ENCODE measurements around the gene ERBB3. TPM values are rescaled to one million over a fixed set of nuclear protein-coding genes. Genes with fewer than 3 reads are reported as not detected.

ERBB3 gene
- total and polyA plus RNA-seq, 2 of the 8 experiments (the other 6 are each of a cell fraction or from before 2014, with no cell fraction given) = 33.9 to 52.4 TPM

DNA sequence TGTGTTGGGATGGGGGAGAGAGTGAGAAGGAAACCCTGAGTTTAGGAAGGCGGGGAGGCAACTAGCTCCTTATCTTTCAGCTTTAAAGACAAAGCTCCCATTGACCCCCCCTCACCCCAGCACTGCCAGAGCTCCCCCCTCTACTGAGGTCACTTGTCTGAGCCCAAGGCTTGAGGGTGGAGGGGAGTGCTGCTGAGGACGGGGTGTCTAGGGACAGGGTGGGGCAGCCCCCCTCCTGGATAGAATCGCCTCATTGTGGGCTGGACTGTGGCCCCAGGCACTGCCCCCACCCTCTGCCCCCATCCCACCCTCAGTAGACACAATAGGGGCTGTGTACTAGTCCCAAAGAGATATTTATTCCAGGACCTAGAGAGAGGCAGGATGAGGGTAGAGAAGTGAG, 3.0 kb downstream of the ERBB3 start:
- H3K23me2 ChIP-seq (ENCODE audit: low read depth, low read length) = peaks cover 7% of the 10 kb centered on the region; the same call in 1 of the 2 replicates
- H2BK15ac ChIP-seq (ENCODE audit: low read length) = no peak overlapping the region
- H4K20me1 ChIP-seq (replicated peaks in 1 of 2; ENCODE audit: control insufficient read depth in 1 of 2, insufficient read depth in 2 of 2, low read length in 2 of 2) = peaks cover 2 to 10% of the 10 kb centered on the region in 2 experiments
- no peak overlapping the region for H4K91ac ChIP-seq (replicated peaks; ENCODE audit: insufficient read length, low read length)
- H2BK5ac ChIP-seq (ENCODE audit: low read depth, low read length) = no peak overlapping the region
- no peak overlapping the region for H4K8ac ChIP-seq (ENCODE audit: extremely low read depth, insufficient read depth, low read length)
- no peak overlapping the region for H3K4ac ChIP-seq (replicated peaks; ENCODE audit: insufficient read length, low read depth, low read length)
- no peak overlapping the region for H3K18ac ChIP-seq (ENCODE audit: extremely low read depth, low read length)
- peaks cover 7% of the 10 kb centered on the region; the same call in 1 of the 2 replicates for H3K79me1 ChIP-seq (ENCODE audit: low read depth, low read length)
- H2AFZ ChIP-seq (ENCODE audit: low read length) = no peak overlapping the region
- CTCF ChIA-PET (ENCODE audit: partially characterized antibody) = interaction anchor here (1.0 to 5.1 kb wide), 6 partner anchors 13 to 346 kb away, joined by 3 to 38 read pairs (median 6); partner anchors contain the start of gene PA2G4
- H2BK120ac ChIP-seq (replicated peaks; ENCODE audit: low read depth, low read length) = no peak overlapping the region
- H3K9ac ChIP-seq (replicated peaks in 1 of 4; ENCODE audit: extremely low read depth in 1 of 4, low read depth in 3 of 4, low read length in 3 of 4) = no peak overlapping the region
- no peak overlapping the region for H2AK5ac ChIP-seq (ENCODE audit: low read depth, low read length)
- DNase-seq (ENCODE audit: low read depth in 1 of 2, low spot score in 2 of 2) (no peak), FAIRE-seq (no peak)
- 84% methylated on average over 3 of the region's 3 CpGs; no CpG with 5 or more reads in 1 of the 2 experiments for WGBS, 2 experiments (ENCODE audit: extremely low coverage in 1 of 2, insufficient coverage in 1 of 2, insufficient read length in 1 of 2, insufficient replicate concordance in 2 of 2, low coverage in 1 of 2, low lambda C conversion rate in 2 of 2, missing lambda C conversion rate in 1 of 2)
- H2BK12ac ChIP-seq (ENCODE audit: low read depth, low read length) = no peak overlapping the region
- no peak overlapping the region; a peak in 1 of 4 replicates for H3K4me2 ChIP-seq (ENCODE audit: insufficient read depth in 1 of 2, low read depth in 2 of 2, low read length in 2 of 2)
- peaks cover 0 to 27% of the 10 kb centered on the region in 2 experiments; a peak in 2 of 4 replicates for H3K79me2 ChIP-seq (ENCODE audit: control insufficient read depth in 1 of 2, insufficient read depth in 2 of 2, low read length in 2 of 2)
- no peak overlapping the region for H3K14ac ChIP-seq (ENCODE audit: insufficient read length)
- no peak overlapping the region for H3K4me3 ChIP-seq (ENCODE audit: extremely low read depth in 1 of 4, insufficient read depth in 2 of 4, low read depth in 3 of 4, low read length in 4 of 4)
- H3K27me3 ChIP-seq (replicated peaks in 1 of 4; ENCODE audit: control insufficient read depth in 3 of 4, extremely low read depth in 1 of 4, insufficient read depth in 3 of 4, low read length in 3 of 4) = no peaks in the 10 kb centered on the region
- no peak overlapping the region for H3K23ac ChIP-seq (ENCODE audit: insufficient read length)
- H3K56ac ChIP-seq (replicated peaks; ENCODE audit: insufficient read length, low read depth, low read length) = no peak overlapping the region
- POLR2A ChIA-PET (ENCODE audit: partially characterized antibody) = interaction anchor here (1.0 to 8.9 kb wide), 8 partner anchors 9 to 381 kb away, joined by 3 to 112 read pairs (median 4); partner anchors contain the start of gene PA2G4
- peaks cover 16 to 27% (median 22%) of the 10 kb centered on the region in 4 experiments for H3K36me3 ChIP-seq (ENCODE audit: control insufficient read depth in 2 of 4, insufficient read depth in 4 of 4, low read length in 3 of 4)
- H3K9me3 ChIP-seq (ENCODE audit: insufficient read depth in 2 of 2, low read depth in 1 of 2, low read length in 1 of 2) = no peaks in the 10 kb centered on the region
- no peak overlapping the region for H2BK20ac ChIP-seq (ENCODE audit: low read length)
- H4K5ac ChIP-seq (ENCODE audit: insufficient read length, low read depth, low read length) = no peak overlapping the region
- H3K4me1 ChIP-seq (replicated peaks in 1 of 4; ENCODE audit: control insufficient read depth in 3 of 4, insufficient read depth in 4 of 4, low read length in 3 of 4) = peaks cover 3 to 17% (median 11%) of the 10 kb centered on the region in 4 experiments
- no peak overlapping the region for H3K27ac ChIP-seq (ENCODE audit: low read depth, low read length)
- TF ChIP-seq BCL11A (IDR thresholded peaks at IDR 0.05; ENCODE audit: low read depth in 2 of 2, low read length in 2 of 2) (no peak), SUZ12 (IDR thresholded peaks at IDR 0.05; ENCODE audit: low read length) (no peak), POLR2AphosphoS5 (IDR thresholded peaks at IDR 0.05; ENCODE audit: low read depth, low read length) (no peak), TBP (IDR thresholded peaks at IDR 0.05; ENCODE audit: low read depth, low read length) (no peak), KDM5A (IDR thresholded peaks at IDR 0.05; ENCODE audit: low read length) (no peak), ASH2L (IDR thresholded peaks at IDR 0.05; ENCODE audit: low read length) (no peak), CREB1 (IDR thresholded peaks at IDR 0.05) (no peak), RNF2 (IDR thresholded peaks at IDR 0.05; ENCODE audit: borderline replicate concordance, low read depth, low read length, missing control alignments, poor library complexity, severe bottlenecking) (no peak), CTBP2 (IDR thresholded peaks at IDR 0.05; ENCODE audit: borderline replicate concordance, insufficient read depth, insufficient read length, low read length) (no peak), JUN (IDR thresholded peaks at IDR 0.05; ENCODE audit: low read depth, low read length) (no peak), CBX8 (IDR thresholded peaks at IDR 0.05; ENCODE audit: borderline replicate concordance, low read depth, low read length) (no peak), SP1 (IDR thresholded peaks at IDR 0.05; ENCODE audit: low read depth, low read length) (no peak), NRF1 (IDR thresholded peaks at IDR 0.05; ENCODE audit: low read depth, low read length) (no peak), EZH2 (IDR thresholded peaks at IDR 0.05; ENCODE audit: low read depth, low read length, severe bottlenecking) (no peak)

All from H1 (cell line).